Lower lobe of right lung (tissue), 2 donors: ENCODE results near the gene PDE4D. TPM values are rescaled to one million over a fixed set of nuclear protein-coding genes. Genes with fewer than 3 reads are reported as not detected.
"Not testable (repeated sequence)": the region's sequence is repeated elsewhere in the genome, so short reads cannot be mapped to it uniquely, and the experiment has no call there.

Experiments
- ATAC-seq, 2 donors: fragments of 200-7000 bp; cut with Tn5 transposase; one replicate each; pipeline ENCODE4 v1.9.1; 2020 to 2022; ENCODE audit warnings: mild to moderate bottlenecking in 2 of 2, moderate library complexity in 2 of 2
- DNase-seq: peaks from one replicate; pipeline ENCODE4 v3.0.0-alpha.2; 2020
- H3K27ac ChIP-seq: fragments of 200-600 bp; one replicate; pipeline ENCODE4 v1.8.0; 2022
- H3K27me3 ChIP-seq: fragments of 200-600 bp; one replicate; pipeline ENCODE4 v1.8.0; 2022; ENCODE audit warnings: low read depth
- H3K36me3 ChIP-seq: fragments of 200-600 bp; one replicate; pipeline ENCODE4 v1.8.0; 2022; ENCODE audit warnings: mild to moderate bottlenecking
- H3K4me1 ChIP-seq: fragments of 200-600 bp; one replicate; pipeline ENCODE4 v1.8.0; 2022
- H3K4me3 ChIP-seq: fragments of 200-600 bp; one replicate; pipeline ENCODE4 v1.8.0; 2022; ENCODE audit warnings: mild to moderate bottlenecking
- H3K9me3 ChIP-seq: fragments of 200-600 bp; one replicate; pipeline ENCODE4 v1.8.0; 2022
- intact Hi-C: fragments of 100-400 bp; cut with DNase I; formaldehyde crosslinking; loops from one replicate; pipeline ENCODE4 v1.11.0; 2022
- total RNA-seq: library from RNA; stranded (reverse); fragmentation: NEBNext Ultra II Directional; extraction: Animal tissue kit (Norgen Biotek cat#: 25700); gene quantifications from one replicate; pipeline ENCODE4 v1.2.1, GENCODE V29; 2021
- TF ChIP-seq, protein P1 (sequence below): fragments of 200-600 bp; IDR thresholded peaks from one replicate; pipeline ENCODE4 v1.8.0; 2022; ENCODE audit warnings: antibody characterized with exemption, mild to moderate bottlenecking
- donor health status: DM: no; HTN: yes; CAD: no; lungs with severe emphysema.

PDE4D gene
- total RNA-seq, 1 donor from 2014 or later: 71.3 TPM

DNA sequence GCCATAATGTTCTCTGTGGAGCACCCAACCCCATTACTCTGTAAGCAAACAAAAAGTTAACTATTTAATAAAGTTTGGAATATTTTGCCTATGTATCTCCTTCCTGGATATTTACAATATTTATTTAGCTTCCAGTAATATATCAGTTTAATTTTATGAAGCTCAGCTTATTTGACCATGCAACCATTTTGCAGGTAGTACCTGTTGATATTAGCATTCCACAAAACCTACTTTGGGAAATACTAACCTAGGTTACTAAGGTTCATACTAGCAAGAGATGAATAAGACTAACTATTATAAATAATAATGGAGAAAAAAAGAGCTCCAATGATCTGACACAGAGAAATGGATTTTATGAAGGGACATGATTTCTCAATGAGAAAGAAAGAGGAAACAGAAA, 506.4 kb downstream of the PDE4D start:
- Histone ChIP-seq H3K4me1 (no peaks in the 10 kb centered on the region), H3K4me3 (no peak overlapping the region), H3K9me3 (no peaks in the 10 kb centered on the region), H3K27ac (no peak overlapping the region), H3K36me3 (no peaks in the 10 kb centered on the region), H3K27me3 (no peaks in the 10 kb centered on the region)
- ATAC-seq (no peak), DNase-seq (no peak)
- intact Hi-C loops: no loop called here
- TF ChIP-seq, protein P1, sequence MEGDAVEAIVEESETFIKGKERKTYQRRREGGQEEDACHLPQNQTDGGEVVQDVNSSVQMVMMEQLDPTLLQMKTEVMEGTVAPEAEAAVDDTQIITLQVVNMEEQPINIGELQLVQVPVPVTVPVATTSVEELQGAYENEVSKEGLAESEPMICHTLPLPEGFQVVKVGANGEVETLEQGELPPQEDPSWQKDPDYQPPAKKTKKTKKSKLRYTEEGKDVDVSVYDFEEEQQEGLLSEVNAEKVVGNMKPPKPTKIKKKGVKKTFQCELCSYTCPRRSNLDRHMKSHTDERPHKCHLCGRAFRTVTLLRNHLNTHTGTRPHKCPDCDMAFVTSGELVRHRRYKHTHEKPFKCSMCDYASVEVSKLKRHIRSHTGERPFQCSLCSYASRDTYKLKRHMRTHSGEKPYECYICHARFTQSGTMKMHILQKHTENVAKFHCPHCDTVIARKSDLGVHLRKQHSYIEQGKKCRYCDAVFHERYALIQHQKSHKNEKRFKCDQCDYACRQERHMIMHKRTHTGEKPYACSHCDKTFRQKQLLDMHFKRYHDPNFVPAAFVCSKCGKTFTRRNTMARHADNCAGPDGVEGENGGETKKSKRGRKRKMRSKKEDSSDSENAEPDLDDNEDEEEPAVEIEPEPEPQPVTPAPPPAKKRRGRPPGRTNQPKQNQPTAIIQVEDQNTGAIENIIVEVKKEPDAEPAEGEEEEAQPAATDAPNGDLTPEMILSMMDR: no peak

DNA sequence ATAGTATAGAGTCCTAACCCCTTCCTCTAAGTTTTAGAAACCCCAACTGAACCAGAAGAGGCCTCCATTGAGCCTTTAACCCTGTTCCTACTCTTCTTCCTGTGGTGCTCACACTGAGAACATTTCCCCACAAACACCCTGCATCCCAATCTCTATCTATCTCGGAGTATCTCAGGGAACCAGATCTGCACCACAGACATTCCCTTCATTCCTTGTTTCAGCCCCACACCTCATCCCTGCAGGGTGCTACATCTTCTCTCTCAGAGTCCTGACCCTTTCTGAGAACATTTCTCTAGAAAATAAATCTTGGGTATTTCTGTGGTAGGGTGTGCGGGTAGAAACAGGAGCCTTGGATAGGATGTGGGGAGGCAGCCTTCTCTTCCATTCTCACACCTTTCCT, 507.8 kb downstream of the PDE4D start:
- Histone ChIP-seq H3K9me3 (no peaks in the 10 kb centered on the region), H3K4me1 (peaks cover 3% of the 10 kb centered on the region), H3K27ac (no peak overlapping the region), H3K4me3 (no peak overlapping the region), H3K36me3 (no peaks in the 10 kb centered on the region), H3K27me3 (no peaks in the 10 kb centered on the region)
- no peak for ATAC-seq
- intact Hi-C loops: no loop called here
- DNase-seq: no peak
- TF ChIP-seq, protein P1: no peak

GRCh38 chr5:59380350-59380951, 513.1 kb downstream of the PDE4D start:
- Histone ChIP-seq H3K36me3 (no peaks in the 10 kb centered on the region), H3K4me1 (peaks cover 8% of the 10 kb centered on the region), H3K27me3 (no peaks in the 10 kb centered on the region), H3K9me3 (no peaks in the 10 kb centered on the region), H3K4me3 (no peak overlapping the region), H3K27ac (peak overlapping the region; percentile 39)
- TF ChIP-seq, protein P1: peak; percentile 47
- ATAC-seq (peak; percentile 90 to 93), DNase-seq (no peak)
- intact Hi-C loops: loop anchor here (5.0 kb wide), 1 partner anchor 193 kb away; no protein-coding TSS in a partner anchor

GRCh38 chr5:59374036-59374435, 519.5 kb downstream of the PDE4D start:
- H3K27me3 ChIP-seq, H3K9me3 ChIP-seq, intact Hi-C loops, DNase-seq, H3K27ac ChIP-seq, H3K4me1 ChIP-seq, H3K36me3 ChIP-seq, ATAC-seq, H3K4me3 ChIP-seq: not testable (repeated sequence)

- ATAC-seq: no peak
- peaks cover 6% of the 10 kb centered on the region for H3K4me1 ChIP-seq
- no peak overlapping the region for H3K27ac ChIP-seq
- TF ChIP-seq, protein P1: no peak
- H3K9me3 ChIP-seq: peaks cover 6% of the 10 kb centered on the region
- intact Hi-C loops: no loop called here
- H3K36me3 ChIP-seq: no peaks in the 10 kb centered on the region
- no peaks in the 10 kb centered on the region for H3K27me3 ChIP-seq
- no peak overlapping the region for H3K4me3 ChIP-seq
- DNase-seq: no peak
Measured at GRCh38 chr5:59371525-59372127, 521.9 kb downstream of the PDE4D start.

DNA sequence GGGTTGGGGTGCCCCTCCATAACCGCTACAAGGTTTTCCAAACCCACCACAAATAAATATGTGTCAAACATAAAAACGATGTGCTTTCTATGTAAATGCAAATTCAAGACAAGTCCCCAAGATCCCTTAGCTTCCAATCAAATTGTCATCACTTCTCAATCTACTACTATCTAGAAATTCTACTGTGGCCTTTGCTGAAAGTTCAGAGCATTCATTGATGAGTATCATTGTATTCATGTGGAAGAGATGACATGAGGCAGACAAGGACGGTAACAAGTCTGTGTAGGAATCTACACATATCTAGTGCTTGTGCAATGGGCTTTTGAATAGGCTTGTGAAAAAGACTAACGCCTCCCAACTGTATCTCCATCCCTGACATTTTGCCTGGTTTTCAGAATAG, 524.6 kb downstream of the PDE4D start:
- intact Hi-C loops: loop anchor here (5.0 kb wide), 1 partner anchor 182 kb away; no protein-coding TSS in a partner anchor
- ATAC-seq (no peak), DNase-seq (no peak)
- Histone ChIP-seq H3K9me3 (no peaks in the 10 kb centered on the region), H3K27ac (no peak overlapping the region), H3K4me1 (peaks cover 6% of the 10 kb centered on the region), H3K4me3 (no peak overlapping the region), H3K27me3 (no peaks in the 10 kb centered on the region), H3K36me3 (no peaks in the 10 kb centered on the region)
- TF ChIP-seq, protein P1: no peak
